Inflammatory macrophage (primary cell): ENCODE data around the gene EBLN2.
A peak's percentile ranks its signal among the peaks of the same experiment; 100 is the strongest.

Experiments
- DNase-seq, 2 donors: peaks; one replicate each; pipeline ENCODE4 v3.0.0-alpha.2; 2020 to 2022
- total RNA-seq, 18 experiments: gene quantifications; one replicate each; lab custom pipeline; 2026; ENCODE audit warnings: mixed read lengths in 6 of 18, inconsistent platforms in 2 of 18; lab: John Stamatoyannopoulos, UW

The EBLN2 gene
- 0.96 to 24.0 (median 3.3) reads per million in 18 experiments for total RNA-seq

GRCh38 chr3:73061416-73061815 is at the start of gene EBLN2:
EBLN2 (plus strand) TSS chr3:73061659; CDS start chr3:73062082, 423 bp downstream.
- no peak for DNase-seq

- DNase-seq = no peak
These were observed 43.2 kb upstream of the EBLN2 start for GRCh38 chr3:73018298-73018697.

GRCh38 chr3:73018790-73019441 is 42.5 kb upstream of the EBLN2 start:
- no peak for DNase-seq

- no peak for DNase-seq
These were observed 40.1 kb upstream of the EBLN2 start for GRCh38 chr3:73021301-73021835.

DNA sequence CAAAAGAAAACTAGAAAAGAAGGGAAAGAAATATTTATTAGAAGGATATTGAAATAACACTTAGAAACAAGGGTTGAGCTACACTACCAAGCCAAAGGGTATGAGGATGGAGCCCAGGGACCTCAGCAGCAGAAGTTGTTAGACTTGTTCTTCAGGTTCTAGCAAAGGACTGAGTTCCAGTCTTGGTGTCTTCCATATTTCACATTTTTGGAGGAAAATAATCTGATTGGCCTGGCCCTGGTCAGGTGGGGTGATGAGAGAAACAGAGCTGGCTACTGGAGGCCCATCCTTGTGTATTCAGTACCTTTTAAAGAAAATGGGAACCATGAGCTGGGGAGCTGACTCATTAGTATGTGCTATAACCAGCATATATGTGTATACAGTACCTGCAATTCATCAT is 36.6 kb upstream of the EBLN2 start:
- no peak for DNase-seq

- no peak for DNase-seq
These were observed 35.2 kb upstream of the EBLN2 start for GRCh38 chr3:73026111-73026759.

- no peak for DNase-seq
These were observed 34.7 kb upstream of the EBLN2 start for GRCh38 chr3:73026760-73027113.

DNA sequence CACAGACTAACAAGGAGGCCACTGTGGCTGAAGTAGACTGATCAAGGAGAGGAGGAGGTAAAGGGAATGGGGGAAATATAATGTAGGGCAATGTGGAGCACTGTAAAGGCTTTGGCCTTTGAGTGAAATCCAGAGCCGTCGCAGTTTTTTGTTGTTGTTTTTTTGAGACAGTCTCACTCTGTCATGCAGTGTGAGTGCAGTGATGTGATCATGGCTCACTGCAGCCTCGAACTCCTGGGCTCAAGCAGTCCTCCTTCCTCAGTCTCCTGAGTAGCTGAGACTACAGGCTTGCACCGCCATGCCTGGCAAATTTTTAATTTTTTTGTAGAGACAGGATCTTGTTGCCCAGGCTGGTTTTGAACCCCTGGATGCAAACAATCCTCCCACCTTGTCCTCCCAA is 32.7 kb upstream of the EBLN2 start:
- no peak for DNase-seq

- DNase-seq = no peak
These were observed 32.1 kb upstream of the EBLN2 start for GRCh38 chr3:73029321-73029796.

GRCh38 chr3:73030073-73030597 is 31.3 kb upstream of the EBLN2 start:
- no peak for DNase-seq

DNA sequence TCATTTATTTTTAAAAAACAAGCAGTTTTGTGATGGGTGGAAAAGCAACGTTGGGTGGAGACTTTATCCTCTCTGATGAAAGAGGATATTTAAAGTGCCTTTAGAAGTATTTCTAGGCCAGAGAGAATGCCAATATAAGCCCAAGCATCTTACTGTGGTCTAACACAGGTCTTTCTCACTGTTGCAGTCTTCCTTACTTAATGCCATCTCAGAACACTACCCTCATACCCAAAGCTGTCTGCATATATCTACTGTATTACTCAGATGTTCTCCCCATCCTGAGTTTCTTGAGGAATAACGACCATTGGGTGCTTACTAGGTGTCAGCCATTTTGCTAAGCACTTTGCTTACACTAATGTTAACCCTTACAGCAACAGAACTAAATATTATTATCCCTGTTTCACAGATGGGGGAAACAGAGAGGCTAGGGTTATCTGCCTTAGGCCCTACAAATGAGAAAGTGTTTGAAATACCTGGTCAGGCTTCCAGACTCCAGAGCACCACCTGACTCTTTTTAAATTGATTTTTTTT is 29.8 kb upstream of the EBLN2 start:
- no peak for DNase-seq

GRCh38 chr3:73036694-73037591 is 24.5 kb upstream of the EBLN2 start:
- no peak for DNase-seq

- DNase-seq = no peak
These were observed 19.9 kb upstream of the EBLN2 start for GRCh38 chr3:73041537-73041936.

GRCh38 chr3:73043414-73043813 is 18.0 kb upstream of the EBLN2 start:
- DNase-seq = no peak

- peak in 1 of 2 donors; percentile 11 for DNase-seq
These were observed 16.1 kb upstream of the EBLN2 start for GRCh38 chr3:73045391-73045790.

- no peak for DNase-seq
These were observed 15.3 kb upstream of the EBLN2 start for GRCh38 chr3:73046195-73046594.

DNA sequence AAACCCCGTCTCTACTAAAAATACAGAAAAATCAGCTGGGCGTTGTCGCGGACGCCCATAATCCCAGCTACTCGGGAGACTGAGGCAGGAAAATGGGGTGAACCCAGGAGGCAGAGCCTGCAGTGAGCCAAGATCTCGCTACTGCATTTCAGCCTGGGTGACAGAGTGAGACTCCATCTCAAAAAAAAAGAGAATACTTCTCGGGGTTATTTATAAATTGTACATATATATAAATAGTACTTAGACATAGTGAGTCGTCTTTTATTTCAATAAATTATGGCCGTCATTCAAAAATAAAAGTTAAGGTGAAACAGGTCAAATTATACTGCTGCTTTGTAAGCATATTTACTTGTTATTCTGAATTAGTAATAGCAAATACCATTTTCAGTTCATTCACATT is 12.1 kb upstream of the EBLN2 start:
- no peak for DNase-seq

- no peak for DNase-seq
These were observed 8.6 kb upstream of the EBLN2 start for GRCh38 chr3:73052857-73053256.

- DNase-seq = no peak
These were observed 5.9 kb upstream of the EBLN2 start for GRCh38 chr3:73055583-73055982.

GRCh38 chr3:73056014-73056844 is 5.2 kb upstream of the EBLN2 start:
- peak in 1 of 2 donors; percentile 48 for DNase-seq

DNA sequence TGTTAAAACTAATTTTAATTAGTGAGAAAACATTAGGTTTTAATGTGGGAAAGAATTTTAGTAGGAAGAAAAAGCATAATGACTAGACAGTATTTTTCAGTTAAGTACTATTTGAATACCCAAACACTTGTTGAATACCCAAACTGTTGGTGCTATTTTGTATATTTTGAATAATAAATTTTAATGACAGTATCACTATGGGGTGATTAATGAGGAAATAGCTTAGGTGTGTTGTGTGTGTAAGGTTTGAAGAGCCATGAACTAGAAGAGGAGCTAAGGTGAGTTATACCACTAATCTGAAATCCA is 4.7 kb upstream of the EBLN2 start:
- DNase-seq = no peak

DNA sequence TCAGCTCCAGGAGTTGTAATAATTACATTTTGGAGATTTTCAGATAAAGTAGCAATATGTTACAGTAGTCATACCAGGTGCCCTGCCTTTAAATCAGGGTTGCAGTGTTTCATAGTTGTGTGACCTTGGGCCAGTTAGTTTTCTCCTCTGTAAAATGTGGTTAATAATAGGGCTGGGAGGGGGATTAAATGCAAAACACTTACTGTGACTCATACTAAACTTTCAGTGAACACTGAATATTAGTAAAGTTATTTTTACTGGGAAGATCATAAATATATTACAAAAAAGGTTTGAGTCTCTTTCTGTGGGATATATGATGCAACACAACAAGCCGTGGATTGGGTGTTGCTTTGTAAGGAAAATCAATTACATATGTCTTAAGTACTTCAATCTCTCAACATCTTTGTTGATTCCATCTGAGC is 1.1 kb upstream of the EBLN2 start:
- DNase-seq = no peak
